Activated naive CD8-positive, alpha-beta T cell treated with anti-CD3 and anti-CD28 coated beads, Interleukin-2, amount 50 U/mL, for 24 hours (primary cell): ENCODE data around the gene SLC22A23.
"Not testable (repeated sequence)": the region's sequence is repeated elsewhere in the genome, so short reads cannot be mapped to it uniquely, and the experiment has no call there.

ENCODE experiments used
- ATAC-seq: fragments of 150-1000 bp; cut with Tn5 transposase; one replicate; pipeline ENCODE4 v1.10.0; 2021
- DNase-seq: peaks from one replicate; pipeline ENCODE4 v3.0.0; 2021
- H3K27ac Mint-ChIP-seq: one replicate; pipeline ENCODE4 v1.8.0; 2021; ENCODE audit warnings: mild to moderate bottlenecking, mixed read lengths
- H3K27me3 Mint-ChIP-seq: one replicate; pipeline ENCODE4 v1.8.0; 2021; ENCODE audit warnings: mixed read lengths
- H3K36me3 Mint-ChIP-seq: one replicate; pipeline ENCODE4 v1.8.0; 2021; ENCODE audit warnings: low read depth, mixed read lengths
- H3K4me1 Mint-ChIP-seq: one replicate; pipeline ENCODE4 v1.8.0; 2021; ENCODE audit warnings: mixed read lengths
- H3K4me3 Mint-ChIP-seq: one replicate; pipeline ENCODE4 v1.8.0; 2021; ENCODE audit warnings: mild to moderate bottlenecking, moderate library complexity, mixed read lengths
- H3K9me3 Mint-ChIP-seq: one replicate; pipeline ENCODE4 v1.8.0; 2021; ENCODE audit warnings: mixed read lengths

SLC22A23 gene

GRCh38 chr6:3252369-3252768 lies 204.5 kb downstream of the SLC22A23 start:
- H3K9me3 Mint-ChIP-seq, result peaks cover 4% of the 10 kb centered on the region
- H3K27ac Mint-ChIP-seq, result no peak overlapping the region
- ATAC-seq, result no peak
- H3K36me3 Mint-ChIP-seq, result no peaks in the 10 kb centered on the region
- DNase-seq, result no peak
- no peak overlapping the region for H3K4me3 Mint-ChIP-seq
- peaks cover 35% of the 10 kb centered on the region for H3K27me3 Mint-ChIP-seq
- H3K4me1 Mint-ChIP-seq, result peaks cover 4% of the 10 kb centered on the region

GRCh38 chr6:3251462-3252314 lies 205.2 kb downstream of the SLC22A23 start:
- H3K9me3 Mint-ChIP-seq, result peaks cover 4% of the 10 kb centered on the region
- no peak overlapping the region for H3K27ac Mint-ChIP-seq
- ATAC-seq (peak; percentile 75), DNase-seq (peak; percentile 85)
- H3K36me3 Mint-ChIP-seq, result no peaks in the 10 kb centered on the region
- H3K4me1 Mint-ChIP-seq, result peaks cover 4% of the 10 kb centered on the region
- no peak overlapping the region for H3K4me3 Mint-ChIP-seq
- peaks cover 36% of the 10 kb centered on the region for H3K27me3 Mint-ChIP-seq

- Mint-ChIP-seq H3K9me3 (peaks cover 4% of the 10 kb centered on the region), H3K4me3 (no peak overlapping the region), H3K36me3 (no peaks in the 10 kb centered on the region), H3K27ac (no peak overlapping the region), H3K4me1 (peaks cover 4% of the 10 kb centered on the region), H3K27me3 (peaks cover 39% of the 10 kb centered on the region)
- ATAC-seq (no peak), DNase-seq (no peak)
These were observed 206.6 kb downstream of the SLC22A23 start for GRCh38 chr6:3250231-3250675.

GRCh38 chr6:3249821-3250220 lies 207.0 kb downstream of the SLC22A23 start:
- Mint-ChIP-seq H3K36me3 (no peaks in the 10 kb centered on the region), H3K4me1 (peaks cover 4% of the 10 kb centered on the region), H3K4me3 (no peak overlapping the region), H3K27ac (no peak overlapping the region), H3K9me3 (peaks cover 4% of the 10 kb centered on the region), H3K27me3 (peaks cover 39% of the 10 kb centered on the region)
- no peak for DNase-seq
- no peak for ATAC-seq

GRCh38 chr6:3247255-3248146 lies 209.3 kb downstream of the SLC22A23 start:
- DNase-seq (no peak), ATAC-seq (no peak)
- H3K27ac Mint-ChIP-seq, result no peak overlapping the region
- H3K9me3 Mint-ChIP-seq, result no peaks in the 10 kb centered on the region
- H3K4me3 Mint-ChIP-seq, result no peak overlapping the region
- H3K4me1 Mint-ChIP-seq, result peaks cover 4% of the 10 kb centered on the region
- H3K36me3 Mint-ChIP-seq, result no peaks in the 10 kb centered on the region
- peaks cover 47% of the 10 kb centered on the region for H3K27me3 Mint-ChIP-seq

GRCh38 chr6:3245216-3245615 lies 211.6 kb downstream of the SLC22A23 start:
- H3K27ac Mint-ChIP-seq, result no peak overlapping the region
- H3K4me3 Mint-ChIP-seq, result no peak overlapping the region
- ATAC-seq (no peak), DNase-seq (no peak)
- H3K27me3 Mint-ChIP-seq, result peaks cover 34% of the 10 kb centered on the region
- H3K36me3 Mint-ChIP-seq, result no peaks in the 10 kb centered on the region
- no peaks in the 10 kb centered on the region for H3K4me1 Mint-ChIP-seq
- no peaks in the 10 kb centered on the region for H3K9me3 Mint-ChIP-seq

- not testable (repeated sequence) for H3K27ac Mint-ChIP-seq, H3K4me1 Mint-ChIP-seq, ATAC-seq, H3K36me3 Mint-ChIP-seq, H3K4me3 Mint-ChIP-seq, DNase-seq, H3K9me3 Mint-ChIP-seq
- H3K27me3 Mint-ChIP-seq, result peaks cover 34% of the 10 kb centered on the region
These were observed 212.1 kb downstream of the SLC22A23 start for GRCh38 chr6:3244832-3245161.

GRCh38 chr6:3244003-3244831 lies 212.6 kb downstream of the SLC22A23 start:
- H3K4me3 Mint-ChIP-seq, result no peak overlapping the region
- no peaks in the 10 kb centered on the region for H3K9me3 Mint-ChIP-seq
- DNase-seq, result no peak
- H3K27ac Mint-ChIP-seq, result no peak overlapping the region
- H3K27me3 Mint-ChIP-seq, result peaks cover 33% of the 10 kb centered on the region
- H3K36me3 Mint-ChIP-seq, result no peaks in the 10 kb centered on the region
- no peaks in the 10 kb centered on the region for H3K4me1 Mint-ChIP-seq
- ATAC-seq, result no peak

GRCh38 chr6:3242768-3243167 lies 214.1 kb downstream of the SLC22A23 start:
- no peak overlapping the region for H3K27ac Mint-ChIP-seq
- H3K36me3 Mint-ChIP-seq, result no peaks in the 10 kb centered on the region
- no peaks in the 10 kb centered on the region for H3K4me1 Mint-ChIP-seq
- H3K27me3 Mint-ChIP-seq, result peaks cover 31% of the 10 kb centered on the region
- ATAC-seq (no peak), DNase-seq (no peak)
- no peak overlapping the region for H3K4me3 Mint-ChIP-seq
- H3K9me3 Mint-ChIP-seq, result no peaks in the 10 kb centered on the region

GRCh38 chr6:3241745-3242144 lies 215.1 kb downstream of the SLC22A23 start:
- H3K4me3 Mint-ChIP-seq, H3K36me3 Mint-ChIP-seq, H3K4me1 Mint-ChIP-seq, H3K27ac Mint-ChIP-seq, H3K9me3 Mint-ChIP-seq, ATAC-seq, DNase-seq: not testable (repeated sequence)
- peaks cover 35% of the 10 kb centered on the region for H3K27me3 Mint-ChIP-seq

- Mint-ChIP-seq H3K27ac (no peak overlapping the region), H3K27me3 (peaks cover 42% of the 10 kb centered on the region), H3K4me3 (no peak overlapping the region), H3K9me3 (no peaks in the 10 kb centered on the region), H3K36me3 (no peaks in the 10 kb centered on the region), H3K4me1 (no peaks in the 10 kb centered on the region)
- DNase-seq, result no peak
- no peak for ATAC-seq
These were observed 216.3 kb downstream of the SLC22A23 start for GRCh38 chr6:3240595-3240994.

GRCh38 chr6:3239110-3239830 lies 217.6 kb downstream of the SLC22A23 start:
- no peaks in the 10 kb centered on the region for H3K4me1 Mint-ChIP-seq
- ATAC-seq (no peak), DNase-seq (no peak)
- H3K36me3 Mint-ChIP-seq, result no peaks in the 10 kb centered on the region
- no peak overlapping the region for H3K27ac Mint-ChIP-seq
- no peak overlapping the region for H3K4me3 Mint-ChIP-seq
- no peaks in the 10 kb centered on the region for H3K9me3 Mint-ChIP-seq
- H3K27me3 Mint-ChIP-seq, result peaks cover 50% of the 10 kb centered on the region

GRCh38 chr6:3237761-3238662 lies 218.8 kb downstream of the SLC22A23 start:
- Mint-ChIP-seq H3K4me1 (no peaks in the 10 kb centered on the region), H3K27ac (no peak overlapping the region), H3K36me3 (no peaks in the 10 kb centered on the region), H3K27me3 (peaks cover 56% of the 10 kb centered on the region), H3K9me3 (no peaks in the 10 kb centered on the region), H3K4me3 (no peak overlapping the region)
- ATAC-seq, result no peak
- DNase-seq, result no peak
